Psoas muscle (tissue), 8 donors: ENCODE data around the gene RAD51B. TPM values are rescaled to one million over a fixed set of nuclear protein-coding genes. Genes with fewer than 3 reads are reported as not detected.
A peak's percentile ranks its signal among the peaks of the same experiment; 100 is the strongest.

ENCODE experiments used
- ATAC-seq, 4 donors: fragments of 200-7000 bp; cut with Tn5 transposase; one replicate each; pipeline ENCODE4 v1.9.1; 2020; ENCODE audit warnings: moderate library complexity in 3 of 4, mild to moderate bottlenecking in 2 of 4
- DNase-seq, 2 donors: peaks; one replicate each; pipeline ENCODE4 v3.0.0-alpha.2; 2020
- H3K27ac ChIP-seq: fragments of 200-600 bp; one replicate; pipeline ENCODE4 v1.8.0; 2022
- H3K27me3 ChIP-seq, 3 donors: fragments of 200-600 bp in 1 of 3; one replicate each; pipeline versions ENCODE4 v1.6.1 to v1.8.0; 2013 to 2022; ENCODE audit warnings: low read length in 2 of 3, mild to moderate bottlenecking in 2 of 3, moderate library complexity in 1 of 3; ENCODE audit not compliant: insufficient read depth in 3 of 3
- H3K36me3 ChIP-seq, 2 donors: fragments of 200-600 bp in 1 of 2; one replicate each; pipeline versions ENCODE4 v1.6.1 to v1.8.0; 2013 to 2022; ENCODE audit warnings: low read depth in 1 of 2, mild to moderate bottlenecking in 1 of 2, moderate library complexity in 1 of 2; ENCODE audit not compliant: insufficient read depth in 1 of 2
- H3K4me1 ChIP-seq: fragments of 200-600 bp; one replicate; pipeline ENCODE4 v1.8.0; 2022
- H3K4me3 ChIP-seq: fragments of 200-600 bp; one replicate; pipeline ENCODE4 v1.8.0; 2022; ENCODE audit warnings: mild to moderate bottlenecking
- H3K9me3 ChIP-seq: fragments of 200-600 bp; one replicate; pipeline ENCODE4 v1.8.0; 2022
- CTCF ChIP-seq: fragments of 200-600 bp; IDR thresholded peaks from one replicate; pipeline ENCODE4 v1.8.0; 2022; ENCODE audit warnings: antibody characterized with exemption
- WGBS, 3 donors: extraction: QIAGEN DNeasy Blood & Tissue Kit; methylation state at CpG; one replicate each; pipeline versions ENCODE4 v1.1.6 to v1.1.7; 2013; 5-methylcytosine and 5-hydroxymethylcytosine counted together
- intact Hi-C, 2 donors: fragments of 100-400 bp; cut with DNase I; formaldehyde crosslinking; loops; one replicate each; pipeline versions ENCODE4 v1.11.0 to v1.14.2; 2022
- polyA plus RNA-seq, 3 donors: library from polyadenylated mRNA; stranded (reverse); fragments of 200-250 nt; gene quantifications; one replicate each; pipeline ENCODE4 v1.2.3, GENCODE V29; 2013
- total RNA-seq, 4 donors: library from RNA; stranded (reverse); fragmentation: NEBNext Ultra II Directional in 2 of 4; extraction: Animal tissue kit (Norgen Biotek cat#: 25700) in 2 of 4; gene quantifications; one replicate each; pipeline versions ENCODE4 v1.2.1 to v1.2.4, GENCODE V29; 2021 to 2023
- donor health status: healthy with polysubstance abuse.
- donor health status: DM: no; HTN: no; CAD: no; lungs with moderate emphysema.
- donor health status: Bipolar disorder and iron deficiency.
- donor health status: healthy.
- donor health status: DM: yes; HTN: yes; CAD: no.
- donor health status: DM: no; HTN: no; CAD: no.
- donor health status: DM: no; HTN: no; CAD: no.
- donor health status: DM: yes; HTN: yes; CAD: no.

Gene RAD51B
- total and polyA plus RNA-seq, 7 donors, result 0.60 to 7.2 (median 2.2) TPM

- no peak for ATAC-seq
- intact Hi-C loops, result no loop called here
- 85 to 91% (median 88%) methylated on average over 12 of the region's 12 CpGs for WGBS, 3 donors
These were observed 651.7 kb downstream of the RAD51B start for GRCh38 chr14:68471029-68471963.

GRCh38 chr14:68471964-68472508, 652.5 kb downstream of the RAD51B start:
- H3K4me3 ChIP-seq, result no peak overlapping the region
- intact Hi-C loops, result no loop called here
- ATAC-seq (no peak), DNase-seq (no peak)
- no peak for TF ChIP-seq CTCF
- 73 to 87% (median 82%) methylated on average over 4 of the region's 4 CpGs for WGBS, 3 donors
- H3K4me1 ChIP-seq, result peaks cover 23% of the 10 kb centered on the region
- H3K27me3 ChIP-seq, result no peaks in the 10 kb centered on the region
- H3K27ac ChIP-seq, result no peak overlapping the region
- no peaks in the 10 kb centered on the region for H3K36me3 ChIP-seq
- H3K9me3 ChIP-seq, result no peaks in the 10 kb centered on the region

More at GRCh38 chr14:68471029-68471963, 651.7 kb downstream of the RAD51B start:
- H3K36me3 ChIP-seq, result no peaks in the 10 kb centered on the region
- TF ChIP-seq CTCF, result no peak
- no peak overlapping the region for H3K4me3 ChIP-seq
- H3K27ac ChIP-seq, result no peak overlapping the region
- H3K9me3 ChIP-seq, result no peaks in the 10 kb centered on the region
- H3K4me1 ChIP-seq, result peaks cover 17% of the 10 kb centered on the region
- no peaks in the 10 kb centered on the region for H3K27me3 ChIP-seq
- no peak for DNase-seq

- Histone ChIP-seq H3K9me3 (no peaks in the 10 kb centered on the region), H3K27ac (peak overlapping the region; percentile 66), H3K4me3 (no peak overlapping the region), H3K36me3 (no peaks in the 10 kb centered on the region), H3K27me3 (no peaks in the 10 kb centered on the region), H3K4me1 (peaks cover 27% of the 10 kb centered on the region)
- ATAC-seq (peak in 2 of 4 donors; percentile 34 to 38), DNase-seq (no peak)
- intact Hi-C loops, result no loop called here
- no peak for TF ChIP-seq CTCF
- 42 to 53% (median 47%) methylated on average over 4 of the region's 4 CpGs for WGBS, 3 donors
These were observed 653.5 kb downstream of the RAD51B start for GRCh38 chr14:68473069-68473468.

GRCh38 chr14:68473794-68474193, 654.2 kb downstream of the RAD51B start:
- intact Hi-C loops, result no loop called here
- Histone ChIP-seq H3K9me3 (no peaks in the 10 kb centered on the region), H3K4me3 (no peak overlapping the region), H3K36me3 (no peaks in the 10 kb centered on the region), H3K27ac (peak overlapping the region; percentile 66), H3K4me1 (peaks cover 27% of the 10 kb centered on the region), H3K27me3 (no peaks in the 10 kb centered on the region)
- WGBS, 3 donors, result 67 to 76% (median 72%) methylated on average over 2 of the region's 2 CpGs
- DNase-seq, result no peak
- no peak for TF ChIP-seq CTCF
- ATAC-seq, result peak in 1 of 4 donors; percentile 27
